GM10248 (cell line): ENCODE results near the gene DISC1.

Experiments
- CTCF ChIA-PET: fragments of 300-600 bp; sonication (Branson Sonifier 250); formaldehyde crosslinking; extraction: SDS; loops from one replicate; lab custom pipeline; 2021; ENCODE audit warnings: antibody characterized with exemption; lab: Yijun Ruan, JAX
- POLR2A ChIA-PET: fragments of 350-650 bp; sonication (Branson Sonifier 250); formaldehyde crosslinking; extraction: SDS; loops from one replicate; lab custom pipeline; 2020; ENCODE audit warnings: antibody characterized with exemption; lab: Yijun Ruan, JAX
- DNase-seq: peaks from one replicate; pipeline ENCODE4 v3.0.0; 2012; ENCODE audit errors: extremely low spot score
- TF ChIP-seq, protein P1 (sequence below): IDR thresholded peaks from 2 replicates; pipeline ENCODE4 v1.5.1; 2012; ENCODE audit warnings: mild to moderate bottlenecking, low read depth; ENCODE audit errors: extremely low read depth, missing control alignments, control extremely low read depth

The DISC1 gene

DNA sequence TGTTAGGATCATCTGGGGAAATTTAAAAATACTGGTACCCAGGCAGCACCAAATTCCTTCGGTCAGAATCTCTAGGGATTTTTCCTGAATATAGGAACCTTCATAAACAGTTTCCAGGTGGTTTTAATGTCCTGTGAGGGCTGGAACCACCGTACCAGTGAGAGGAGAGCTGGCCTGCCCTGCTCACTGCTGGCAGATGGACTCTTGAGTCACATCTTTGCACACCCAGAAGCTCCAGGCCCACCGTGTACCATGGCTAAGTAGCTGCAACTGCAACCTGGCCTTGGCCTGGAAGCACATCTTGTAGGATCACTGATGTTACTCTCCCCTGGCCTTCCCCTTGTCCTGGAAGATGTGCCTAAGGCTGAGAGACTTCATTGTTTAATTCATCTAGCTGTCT, 181.5 kb downstream of the DISC1 start:
- TF ChIP-seq, protein P1, sequence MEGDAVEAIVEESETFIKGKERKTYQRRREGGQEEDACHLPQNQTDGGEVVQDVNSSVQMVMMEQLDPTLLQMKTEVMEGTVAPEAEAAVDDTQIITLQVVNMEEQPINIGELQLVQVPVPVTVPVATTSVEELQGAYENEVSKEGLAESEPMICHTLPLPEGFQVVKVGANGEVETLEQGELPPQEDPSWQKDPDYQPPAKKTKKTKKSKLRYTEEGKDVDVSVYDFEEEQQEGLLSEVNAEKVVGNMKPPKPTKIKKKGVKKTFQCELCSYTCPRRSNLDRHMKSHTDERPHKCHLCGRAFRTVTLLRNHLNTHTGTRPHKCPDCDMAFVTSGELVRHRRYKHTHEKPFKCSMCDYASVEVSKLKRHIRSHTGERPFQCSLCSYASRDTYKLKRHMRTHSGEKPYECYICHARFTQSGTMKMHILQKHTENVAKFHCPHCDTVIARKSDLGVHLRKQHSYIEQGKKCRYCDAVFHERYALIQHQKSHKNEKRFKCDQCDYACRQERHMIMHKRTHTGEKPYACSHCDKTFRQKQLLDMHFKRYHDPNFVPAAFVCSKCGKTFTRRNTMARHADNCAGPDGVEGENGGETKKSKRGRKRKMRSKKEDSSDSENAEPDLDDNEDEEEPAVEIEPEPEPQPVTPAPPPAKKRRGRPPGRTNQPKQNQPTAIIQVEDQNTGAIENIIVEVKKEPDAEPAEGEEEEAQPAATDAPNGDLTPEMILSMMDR = no peak
- ChIA-PET POLR2A (no interaction called here), CTCF (interaction anchor here (3.6 kb wide), 1 partner anchor 52 kb away, joined by 22 read pairs; no protein-coding TSS in a partner anchor)
- DNase-seq = no peak

DNA sequence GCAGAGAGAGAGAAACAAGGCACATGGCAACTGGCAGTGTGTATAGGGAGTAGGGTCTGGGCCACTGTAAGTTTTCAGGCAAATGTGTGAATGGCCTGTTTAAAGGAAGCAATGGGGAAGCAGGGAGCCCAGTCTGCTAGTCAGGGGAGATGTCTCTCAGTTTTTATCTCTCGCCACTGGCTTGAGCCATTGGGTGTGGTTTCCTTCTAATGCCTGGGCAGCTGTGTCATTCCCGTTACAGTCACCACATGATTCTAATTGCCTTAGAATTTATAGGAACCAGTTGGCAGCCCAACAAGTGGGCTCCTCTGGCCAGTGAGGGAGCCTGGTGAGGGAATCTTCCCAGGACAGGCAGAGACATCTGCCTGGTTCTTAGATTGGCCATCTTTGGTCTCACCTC, 182.4 kb downstream of the DISC1 start:
- TF ChIP-seq, protein P1 = no peak
- no peak for DNase-seq
- ChIA-PET POLR2A (no interaction called here), CTCF (no interaction called here)

DNA sequence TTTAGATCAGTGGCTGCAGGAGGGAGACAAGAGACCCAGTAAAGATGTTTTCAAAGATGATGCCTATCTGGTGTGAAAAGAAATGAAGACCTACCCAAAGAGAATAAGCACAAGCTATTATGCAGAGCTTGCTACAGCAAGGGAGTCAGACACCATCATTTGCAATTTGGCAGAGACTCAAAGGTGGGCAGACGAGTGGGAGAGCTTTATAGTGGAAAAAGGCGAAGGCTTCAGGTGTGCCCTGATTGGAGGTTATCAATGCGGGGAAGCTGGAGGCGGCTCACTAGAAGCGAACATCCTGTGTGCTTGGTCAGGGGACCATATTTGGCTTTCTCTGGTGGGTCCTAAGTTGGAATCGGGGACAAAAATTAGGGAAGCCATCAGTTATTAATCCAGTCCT, 183.8 kb downstream of the DISC1 start:
- CTCF ChIA-PET = interaction anchor here (1.4 kb wide), 1 partner anchor 10 kb away, joined by 5 read pairs; no protein-coding TSS in a partner anchor
- no peak for DNase-seq
- TF ChIP-seq, protein P1 = no peak
- POLR2A ChIA-PET = no interaction called here

DNA sequence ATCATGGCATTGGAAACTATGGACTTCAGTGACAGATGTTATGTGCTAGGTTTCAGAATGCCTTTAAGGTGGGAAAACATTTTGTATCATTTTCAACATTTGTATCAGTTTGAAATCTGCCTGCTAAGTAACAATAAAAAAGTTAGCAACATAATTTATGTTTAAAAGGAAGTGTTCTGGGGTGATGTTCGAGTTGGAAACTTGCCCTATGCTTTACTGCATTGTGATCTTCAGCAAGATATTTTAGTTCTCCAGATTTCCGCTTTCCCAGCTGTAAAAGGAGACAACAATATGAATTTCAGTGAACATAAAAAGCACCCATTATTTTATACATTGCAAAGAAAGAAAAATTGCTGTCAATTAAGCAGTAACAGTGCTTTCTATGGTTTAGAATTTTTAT, 187.4 kb downstream of the DISC1 start:
- CTCF ChIA-PET = no interaction called here
- no peak for DNase-seq
- TF ChIP-seq, protein P1 = no peak
- POLR2A ChIA-PET = no interaction called here

DNA sequence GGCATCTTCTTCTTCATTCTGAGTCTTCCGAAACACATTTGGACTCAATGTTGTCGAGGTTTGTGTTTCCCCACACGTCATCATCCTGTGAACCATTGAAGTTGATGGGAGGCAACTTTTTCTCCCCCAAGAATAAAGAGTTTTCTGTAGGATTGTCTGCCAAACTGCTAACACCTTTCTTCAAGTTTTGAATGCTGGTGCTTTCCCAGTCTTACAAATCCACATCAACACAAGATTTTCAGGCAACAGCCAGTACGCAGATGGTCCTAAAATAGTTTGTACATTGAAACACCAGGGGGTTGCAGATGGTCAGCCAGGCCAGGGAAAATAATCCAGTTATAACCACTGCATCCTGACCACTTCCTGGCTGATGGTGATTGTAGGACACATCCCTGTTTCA, 187.9 kb downstream of the DISC1 start:
- DNase-seq = no peak
- CTCF ChIA-PET = no interaction called here
- TF ChIP-seq, protein P1 = no peak
- POLR2A ChIA-PET = no interaction called here

DNA sequence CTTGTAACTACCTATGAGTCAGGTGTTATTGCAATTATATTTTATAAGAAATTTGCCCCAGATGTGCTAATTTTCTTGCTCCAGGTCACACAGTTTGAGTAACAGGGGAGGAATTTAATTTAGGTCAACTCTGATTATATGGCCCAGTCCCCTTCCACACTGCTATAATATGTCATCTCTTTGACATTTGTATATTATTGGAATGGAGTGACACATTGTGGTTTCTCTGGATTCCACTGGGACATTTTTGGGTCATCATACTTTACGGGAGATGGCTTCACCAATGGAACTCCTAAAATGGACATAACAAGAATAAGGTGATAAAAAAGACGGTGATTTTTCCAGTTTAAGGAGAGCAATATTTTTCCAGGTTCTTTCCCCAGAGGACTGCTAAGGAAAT, 191.2 kb downstream of the DISC1 start:
- ChIA-PET CTCF (no interaction called here), POLR2A (no interaction called here)
- TF ChIP-seq, protein P1 = no peak
- DNase-seq = no peak
